Erythroblast (primary cell): ENCODE results near the gene CAMK2G.

Experiments used
- GATA1 ChIP-seq: IDR thresholded peaks from 2 replicates; pipeline ENCODE4 v1.6.1; 2011; ENCODE audit warnings: low read depth, mild to moderate bottlenecking, control low read depth, low read length, moderate library complexity
- POLR2A ChIP-seq: IDR thresholded peaks from 2 replicates; pipeline ENCODE4 v1.6.1; 2011; ENCODE audit warnings: mild to moderate bottlenecking, low read length

DNA sequence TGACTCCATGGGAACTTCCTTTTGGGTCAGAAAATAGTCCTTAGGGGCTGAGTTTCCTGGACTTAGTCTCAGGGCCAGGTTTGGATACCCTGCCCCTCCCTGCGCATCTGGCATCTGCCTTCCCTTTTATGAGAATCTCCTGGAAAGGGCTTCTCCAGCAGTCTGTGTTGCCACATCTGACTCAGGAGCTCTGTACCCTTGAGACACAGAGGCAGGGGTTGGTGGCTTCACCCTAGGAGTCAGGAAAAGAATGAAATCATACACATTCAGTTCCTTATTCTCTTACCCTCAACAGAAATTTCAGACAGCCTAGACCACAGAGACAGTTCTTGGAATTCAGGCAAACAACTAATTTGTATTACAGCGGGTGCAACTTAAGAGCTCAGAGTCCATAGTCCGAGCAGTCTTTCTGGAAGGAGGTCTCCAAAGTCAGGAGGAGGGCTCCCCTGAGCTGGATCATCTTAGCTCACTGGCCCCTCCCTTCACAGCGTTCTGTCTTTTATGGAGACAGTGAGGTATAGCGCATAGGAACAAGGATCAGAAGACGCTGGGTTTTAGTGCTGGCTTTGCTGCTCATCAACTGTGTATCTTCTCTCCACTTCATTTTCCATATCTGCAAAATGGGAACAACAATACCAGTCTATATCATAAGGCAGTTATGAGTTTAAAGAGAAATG lies 33.6 kb upstream of the CAMK2G start:
- no peak for TF ChIP-seq POLR2A
- TF ChIP-seq GATA1 = no peak
